Colon (tissue), 2 donors: ENCODE results near the gene GPX4.
"Not testable (repeated sequence)": the region's sequence is repeated elsewhere in the genome, so short reads cannot be mapped to it uniquely, and the experiment has no call there.

ENCODE experiments used
- FAIRE-seq: peaks from 2 replicates; lab custom pipeline; 2012; peaks lifted over from hg19 to GRCh38; lab: Jason Lieb, UNC
- donor health status: control.
- donor health status: control.

Gene GPX4

GRCh38 chr19:1113986-1114483, 10.2 kb downstream of the GPX4 start:
- no peak for FAIRE-seq

- not testable (repeated sequence) for FAIRE-seq
Observed at GRCh38 chr19:1114728-1115127, 10.9 kb downstream of the GPX4 start.

DNA sequence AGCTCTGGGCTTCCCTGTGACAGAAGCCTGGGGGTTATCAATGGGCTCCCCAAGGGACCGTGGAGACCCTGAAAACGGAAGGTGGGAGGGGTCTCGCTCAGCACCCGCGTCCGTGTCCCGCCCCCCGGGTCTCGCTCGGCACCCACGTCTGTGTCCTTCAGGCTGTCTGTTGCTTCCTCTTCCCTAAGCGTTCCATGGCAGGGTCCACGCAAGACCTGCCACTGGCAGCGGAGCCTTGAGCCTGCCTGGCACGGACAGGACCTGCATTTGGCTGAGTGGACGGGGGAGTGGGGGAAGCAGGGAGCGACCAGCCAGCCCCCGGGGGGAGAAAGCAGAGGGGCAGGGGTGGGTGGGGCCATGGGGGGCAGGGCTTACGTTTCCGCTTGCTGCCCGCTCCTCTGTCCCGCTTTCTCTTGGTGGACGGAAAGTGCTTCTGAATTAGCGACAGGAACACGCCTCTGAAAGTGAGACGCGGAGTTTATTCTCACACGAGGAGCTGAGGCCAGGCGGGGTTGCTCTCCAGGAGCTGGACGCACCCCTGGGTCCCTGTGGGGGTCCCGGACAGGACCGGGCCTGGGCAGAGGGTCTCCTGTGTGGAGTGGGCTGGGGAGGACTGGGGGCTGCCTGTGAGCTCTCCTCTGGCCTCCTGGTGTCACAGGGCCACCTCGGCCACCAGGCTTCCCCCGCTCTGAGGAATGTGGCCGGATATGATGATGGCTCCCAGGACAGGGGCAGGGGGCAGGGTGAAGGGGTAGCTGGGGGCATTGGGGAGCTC, 12.0 kb downstream of the GPX4 start:
- FAIRE-seq, result no peak

DNA sequence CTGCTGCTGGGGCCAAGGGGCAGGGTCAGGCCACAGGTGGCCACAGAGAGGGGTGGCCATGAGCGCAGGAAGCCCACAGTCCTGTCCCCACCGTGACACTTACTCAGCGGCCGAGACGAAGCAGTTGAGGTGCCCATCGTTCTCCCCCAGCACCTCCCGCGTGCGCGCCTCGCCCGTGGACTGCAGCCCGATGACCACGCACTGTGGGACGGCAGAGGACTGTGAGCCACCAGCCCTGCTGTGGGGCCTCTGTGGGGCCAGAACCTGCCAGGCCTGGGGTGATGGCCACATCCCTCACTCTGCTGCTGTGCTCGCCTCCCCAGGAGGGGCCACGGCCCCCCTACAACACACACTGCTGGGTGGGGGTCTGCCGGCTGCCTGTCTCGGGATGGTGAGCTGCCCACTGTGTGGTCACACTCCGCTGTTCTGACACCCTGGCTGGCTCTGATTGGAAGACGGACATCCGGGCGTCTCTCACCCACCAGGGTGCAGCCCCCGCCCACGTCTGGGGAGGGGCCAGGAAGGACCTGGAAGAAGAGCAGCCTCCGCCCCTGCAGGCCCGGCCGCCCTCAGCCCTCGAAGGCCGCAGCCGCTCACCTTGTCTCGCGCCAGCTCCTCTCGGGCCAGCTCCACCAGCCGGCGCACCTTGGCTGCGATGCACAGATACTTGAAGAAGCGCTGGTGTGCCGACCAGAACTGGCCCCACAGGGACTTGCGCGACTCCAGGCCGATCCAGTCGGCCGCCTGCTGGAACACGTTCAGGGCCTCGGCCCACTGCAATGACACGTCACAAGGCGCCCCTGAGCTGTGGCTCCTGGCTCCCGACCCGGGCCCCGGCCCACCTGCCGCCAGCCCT, 13.2 kb downstream of the GPX4 start:
- no peak for FAIRE-seq

DNA sequence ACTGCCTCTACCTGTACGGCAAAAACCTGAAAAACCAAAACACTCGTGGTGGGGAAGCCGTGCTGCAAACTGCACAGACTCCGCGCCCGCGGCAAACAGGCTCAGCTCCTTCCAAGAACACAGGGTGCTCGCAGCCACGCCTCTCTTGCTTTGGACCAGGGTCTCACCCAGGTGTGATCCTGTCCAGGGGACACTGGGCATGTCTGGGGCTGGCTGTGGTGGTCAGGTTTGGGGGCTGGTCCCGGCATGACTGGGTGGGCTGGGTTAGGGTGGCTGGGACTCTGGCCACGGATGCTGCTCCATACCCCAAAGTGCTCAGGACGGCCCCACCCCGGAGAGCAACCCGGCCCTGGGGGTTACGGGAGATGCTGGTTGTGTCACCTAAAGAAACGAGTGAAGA, 13.9 kb downstream of the GPX4 start:
- FAIRE-seq, result no peak

DNA sequence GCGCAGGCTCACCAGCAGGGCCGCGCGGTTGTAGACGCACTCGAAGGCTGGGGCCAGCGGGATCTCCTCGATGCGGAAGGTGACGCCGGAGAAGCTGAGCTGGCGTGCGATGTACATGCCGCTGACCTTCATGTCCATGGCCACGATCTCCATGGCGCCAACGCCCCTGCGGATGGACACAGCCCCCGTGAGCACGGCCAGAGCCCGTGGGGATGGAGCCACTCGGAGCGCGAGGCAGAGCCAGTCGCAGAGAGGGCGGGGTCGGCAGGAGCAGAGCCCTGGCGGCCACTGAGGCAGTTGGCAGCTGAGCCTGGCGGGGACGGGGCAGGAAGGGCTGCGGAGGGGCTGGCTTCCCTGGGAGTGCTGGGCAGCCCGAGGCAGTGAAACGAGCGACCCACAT, 15.2 kb downstream of the GPX4 start:
- no peak for FAIRE-seq

DNA sequence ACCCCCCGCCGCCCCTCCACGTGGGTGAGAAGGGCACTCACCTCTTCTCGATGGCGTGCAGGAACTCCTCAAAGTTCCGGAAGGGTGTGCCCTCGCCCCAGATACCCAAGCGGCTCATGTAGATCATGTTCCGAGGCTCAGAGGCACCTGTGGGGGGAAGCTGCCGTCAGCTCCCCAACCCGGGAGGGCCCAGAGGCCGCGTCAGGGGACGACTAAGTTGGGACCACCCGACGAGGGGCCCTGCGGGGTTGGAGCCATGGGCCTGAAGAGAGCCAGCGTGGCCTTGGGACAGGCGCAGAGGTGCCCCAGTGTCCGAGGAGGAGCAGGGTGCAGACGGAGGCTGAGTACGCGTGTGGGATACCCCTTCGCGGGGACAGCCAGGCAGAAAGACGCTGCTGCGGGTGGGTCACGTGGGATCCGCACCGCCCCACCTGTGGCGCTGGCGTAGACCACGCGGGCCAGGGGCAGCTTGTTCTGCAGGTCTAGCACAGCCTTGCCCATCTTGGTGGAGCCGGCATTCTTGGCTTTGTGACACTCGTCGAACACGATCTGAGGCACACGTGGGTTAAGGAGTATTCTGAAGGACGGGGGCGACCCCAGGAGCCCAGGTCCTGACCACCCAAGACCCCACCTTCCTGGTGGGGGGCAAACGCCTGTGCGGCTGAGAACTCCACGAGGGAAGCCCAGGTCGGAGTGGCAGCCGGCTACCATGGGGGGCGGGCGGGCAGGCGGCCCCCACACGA, 15.9 kb downstream of the GPX4 start:
- no peak for FAIRE-seq

- FAIRE-seq, result no peak
Observed at GRCh38 chr19:1121395-1121794, 17.6 kb downstream of the GPX4 start.

- FAIRE-seq, result no peak
Observed at GRCh38 chr19:1122021-1122971, 18.5 kb downstream of the GPX4 start.

DNA sequence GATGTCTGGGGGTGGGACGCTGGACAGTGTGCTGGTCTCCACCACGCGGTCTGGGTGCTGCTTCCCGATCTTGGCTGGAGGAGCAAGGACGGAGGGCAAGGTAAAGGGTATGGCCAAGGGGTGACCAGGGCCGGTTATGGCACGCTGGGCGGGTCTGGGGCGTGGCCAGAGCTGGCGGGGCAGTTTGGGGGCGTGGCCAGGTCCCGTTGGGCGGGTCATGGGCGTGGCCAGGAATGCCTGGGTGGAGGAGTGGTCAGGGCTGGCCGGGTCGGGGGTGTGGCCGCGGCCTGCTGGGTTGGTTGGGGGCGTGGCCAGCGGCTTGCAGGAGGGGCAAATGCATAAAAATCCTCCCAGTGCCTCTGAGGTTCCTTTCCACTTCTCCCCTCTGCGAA, 19.2 kb downstream of the GPX4 start:
- FAIRE-seq, result no peak

GRCh38 chr19:1123381-1123780, 19.6 kb downstream of the GPX4 start:
- FAIRE-seq, result no peak

- no peak for FAIRE-seq
Observed at GRCh38 chr19:1123885-1124677, 20.3 kb downstream of the GPX4 start.

DNA sequence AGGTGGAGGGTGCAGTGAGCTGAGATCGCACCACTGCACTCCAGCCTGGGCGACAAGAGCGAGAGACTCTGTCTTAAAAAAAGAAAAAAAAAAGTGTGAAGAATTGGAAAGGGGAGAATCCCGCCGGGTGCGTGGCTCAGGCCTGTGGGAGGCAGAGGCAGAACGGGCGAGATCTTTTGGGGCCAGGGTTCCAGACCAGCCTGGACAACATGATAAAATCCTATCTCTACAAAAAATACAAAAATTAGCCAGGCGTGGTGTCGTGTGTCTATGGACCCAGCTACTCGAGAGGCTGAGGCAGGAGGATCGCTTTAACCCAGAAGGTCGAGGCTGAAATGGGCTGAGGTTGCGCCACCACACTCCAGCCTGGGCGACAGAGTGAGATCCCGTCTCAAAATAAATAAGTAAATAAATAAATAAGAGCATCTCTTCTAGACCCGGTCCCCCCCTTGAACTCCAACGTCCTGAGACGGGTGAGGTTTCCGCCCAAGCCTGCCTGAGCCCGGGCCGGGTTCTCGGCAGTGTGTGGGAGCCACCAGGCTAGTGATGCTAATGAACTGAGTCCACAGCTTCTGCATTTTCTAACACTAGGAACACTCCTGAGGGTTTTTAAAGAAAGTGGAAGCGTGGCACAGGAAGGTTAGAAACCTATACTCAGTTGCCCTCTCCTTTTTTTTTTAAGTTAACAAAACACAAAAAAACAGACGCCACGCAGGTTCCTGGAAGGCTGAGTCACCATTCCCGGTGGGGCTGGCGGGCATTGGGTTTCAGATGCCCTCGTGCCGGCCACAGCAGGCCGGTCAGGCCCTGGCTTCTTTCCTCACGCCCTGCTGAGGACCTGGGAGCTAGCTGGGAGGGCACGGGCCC, 22.0 kb downstream of the GPX4 start:
- FAIRE-seq, result no peak

DNA sequence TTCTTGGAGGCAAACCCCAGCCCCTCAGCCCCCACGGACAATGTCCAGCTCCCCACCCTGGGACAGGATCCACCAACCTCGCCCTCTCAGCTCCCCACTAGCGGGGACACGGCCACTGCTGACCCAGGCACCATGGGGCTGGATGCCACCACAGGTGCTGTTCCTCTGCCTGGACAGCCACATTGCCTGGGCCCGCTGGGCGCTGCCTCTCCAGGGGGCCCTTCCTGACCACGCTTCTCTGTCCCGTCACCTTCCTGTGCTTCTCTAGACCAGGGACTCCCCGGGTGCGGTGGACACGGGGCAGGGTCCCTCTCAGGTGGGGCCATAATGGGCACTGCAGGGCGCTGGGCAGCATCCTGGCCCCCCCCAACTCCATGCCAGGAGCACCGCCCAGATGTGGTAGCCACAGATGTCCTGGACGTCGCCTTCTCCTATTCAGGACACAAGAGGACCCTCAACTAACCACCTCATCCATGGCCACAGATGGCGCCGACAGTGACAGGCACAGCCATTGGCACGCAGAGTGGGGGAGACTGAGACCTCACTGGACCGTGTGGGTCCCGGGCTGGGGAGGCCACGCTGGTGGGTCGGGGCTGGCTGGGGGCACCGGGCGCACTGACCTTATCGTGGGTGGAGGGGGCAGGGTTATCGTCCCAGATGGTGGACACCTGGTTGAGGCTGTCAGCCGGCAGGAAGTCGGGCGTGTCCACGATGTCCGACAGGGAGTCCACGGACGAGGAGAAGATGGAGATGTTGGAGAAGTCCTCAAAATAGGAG, 23.4 kb downstream of the GPX4 start:
- no peak for FAIRE-seq

- no peak for FAIRE-seq
Observed at GRCh38 chr19:1128106-1128505, 24.3 kb downstream of the GPX4 start.

DNA sequence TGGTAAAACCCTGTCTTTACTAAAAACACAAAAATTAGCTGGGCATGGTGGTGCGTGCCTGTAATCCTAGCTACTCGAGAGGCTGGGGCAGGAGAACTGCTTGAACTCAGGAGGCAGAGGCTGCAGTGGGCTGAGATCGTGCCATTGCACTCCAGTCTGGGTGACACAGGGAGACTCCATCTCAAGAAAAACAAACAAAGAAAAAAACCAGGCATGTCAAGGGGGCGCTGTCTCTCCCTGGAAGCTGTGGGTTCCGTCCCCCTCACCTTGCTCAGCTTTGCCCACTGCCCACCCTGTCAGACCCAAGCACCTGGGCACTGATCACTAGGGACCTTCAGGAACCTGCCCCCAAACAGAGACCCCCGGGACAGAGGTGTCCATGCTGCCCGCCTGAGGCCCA, 25.3 kb downstream of the GPX4 start:
- not testable (repeated sequence) for FAIRE-seq

DNA sequence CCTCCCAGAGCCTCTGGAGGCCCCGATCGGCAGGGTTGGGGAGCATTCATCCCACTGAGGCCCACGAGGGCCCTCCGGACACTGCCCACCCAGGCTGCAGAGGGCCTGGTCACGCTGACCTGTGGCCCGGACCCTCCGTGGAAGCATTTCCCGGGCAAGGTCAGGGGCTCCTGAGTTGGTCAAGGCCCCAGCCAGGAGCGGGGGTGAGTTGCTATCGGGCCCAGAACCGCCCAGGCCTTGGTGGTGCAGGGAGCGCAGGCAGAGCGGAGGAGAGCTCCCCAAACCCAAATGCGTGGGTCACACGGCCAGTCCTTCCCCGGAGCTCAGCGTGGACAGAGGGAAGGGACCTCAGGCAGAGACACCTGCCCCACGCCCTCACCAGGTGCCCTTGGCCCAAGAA, 25.7 kb downstream of the GPX4 start:
- FAIRE-seq, result no peak

GRCh38 chr19:1130771-1131717, 27.2 kb downstream of the GPX4 start:
- FAIRE-seq, result no peak
